HG03520 (cell line): Measurements from ENCODE around the gene HOMER2.

Source experiments
- ATAC-seq: cut with Tn5 transposase; IDR thresholded peaks from one replicate; pipeline ENCODE4 v1.9.1; 2021; ENCODE audit warnings: mild to moderate bottlenecking, moderate library complexity; ENCODE audit not compliant: unreplicated experiment

HOMER2 gene

GRCh38 chr15:82804575-82804949, 148.0 kb downstream of the HOMER2 start:
- no peak for ATAC-seq

GRCh38 chr15:82803793-82804574, 148.5 kb downstream of the HOMER2 start:
- no peak for ATAC-seq

- ATAC-seq: no peak
Measured at GRCh38 chr15:82802497-82802896, 150.0 kb downstream of the HOMER2 start.

GRCh38 chr15:82799183-82799841, 153.2 kb downstream of the HOMER2 start:
- ATAC-seq: no peak
